Stimulated activated CD4-positive, alpha-beta T cell treated with anti-CD3 and anti-CD28 coated beads, Interleukin-4, amount 100 ng/mL, for 48 hours (primary cell): ENCODE measurements around the gene MAP2K5.

Experiments used
- DNase-seq, 2 donors: peaks; one replicate each; pipeline ENCODE4 v3.0.0-alpha.2; 2020; ENCODE audit warnings: low read depth in 2 of 2

The MAP2K5 gene

DNA sequence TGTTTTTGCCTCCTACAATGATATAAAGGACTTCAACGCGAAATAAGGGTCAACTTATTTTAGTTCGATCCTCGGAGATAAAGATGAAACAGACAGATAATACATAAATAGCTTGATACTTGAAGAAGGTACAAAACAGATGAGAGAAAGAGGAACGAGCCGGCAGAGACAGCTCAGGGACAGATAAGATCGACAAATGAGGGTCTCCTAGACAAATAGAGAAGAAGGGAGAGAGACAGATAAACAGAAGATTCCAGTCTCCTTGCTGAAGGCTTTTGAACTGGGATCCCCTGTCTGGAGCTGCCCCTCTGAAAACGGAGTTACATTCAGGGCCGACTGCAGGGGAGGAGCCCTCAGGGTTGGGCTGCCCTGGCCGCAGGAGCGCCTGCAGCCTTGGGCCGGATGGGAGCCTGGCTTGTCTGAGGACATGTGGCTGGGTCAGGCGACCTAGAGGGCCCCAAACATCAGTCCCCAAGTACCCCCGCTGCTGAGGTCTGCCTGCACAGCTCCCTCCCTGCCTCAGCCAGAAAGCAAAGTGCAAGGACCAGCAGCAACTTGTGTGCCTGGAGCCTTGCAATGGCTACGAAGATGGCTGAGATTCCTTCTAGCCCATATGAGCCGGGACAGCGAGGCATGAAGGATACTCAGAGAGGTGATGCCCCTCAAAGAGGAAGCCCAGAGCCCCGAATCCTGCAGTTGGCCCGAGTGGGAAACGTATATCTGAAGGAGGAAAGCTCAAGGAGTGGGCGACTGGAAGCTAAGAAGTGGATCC lies 281.9 kb downstream of the MAP2K5 start:
- DNase-seq = no peak

DNA sequence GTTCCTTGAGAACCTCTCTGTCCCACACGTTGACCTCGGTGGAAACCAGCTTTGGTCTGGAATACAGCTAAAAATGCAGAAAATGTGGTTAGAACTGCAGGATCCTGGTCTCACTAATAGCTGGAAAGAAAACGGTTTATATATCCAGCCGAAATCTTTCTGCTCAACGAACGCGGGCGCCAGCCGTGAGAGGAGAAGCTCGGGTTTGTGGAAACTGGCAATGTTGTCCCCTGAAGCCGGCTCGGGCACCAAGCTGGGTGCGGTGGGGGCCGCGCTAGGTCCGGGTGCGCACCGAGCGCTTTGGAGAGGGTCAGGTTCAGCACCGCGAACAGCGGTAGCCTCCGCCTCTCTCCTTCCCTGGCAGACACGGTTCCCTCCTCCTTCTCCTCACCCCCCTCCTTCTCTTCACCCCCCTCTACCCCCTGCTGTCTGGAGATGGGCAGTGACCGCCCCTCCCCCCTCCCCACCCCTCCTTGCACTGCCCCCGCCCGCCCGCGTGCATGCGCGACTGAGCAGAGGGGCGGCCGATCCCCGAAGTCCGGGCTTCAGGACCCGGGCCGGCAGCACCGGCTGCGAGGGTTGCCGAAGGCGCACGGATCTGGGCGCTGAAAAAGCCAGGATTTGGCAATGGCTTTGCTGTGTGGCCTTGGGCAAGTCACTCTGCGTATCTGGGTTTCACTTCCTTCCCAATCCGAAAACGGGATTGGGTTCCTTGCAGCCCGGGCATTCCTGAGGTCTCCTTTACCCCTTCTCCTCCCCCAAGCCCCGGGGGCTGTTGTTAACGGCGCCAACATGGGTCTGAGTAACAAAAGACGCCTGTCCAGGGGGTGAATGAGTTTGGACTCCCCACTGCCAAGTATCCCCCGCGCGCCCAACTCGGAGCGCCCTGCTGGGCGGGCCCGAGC lies 282.7 kb downstream of the MAP2K5 start, which contains the start of gene SKOR1:
Gene SKOR1 (plus strand): TSS at position 534 of the 905 bp plus-strand sequence. CDS start 94 bp downstream, at position 628.
- no peak for DNase-seq

DNA sequence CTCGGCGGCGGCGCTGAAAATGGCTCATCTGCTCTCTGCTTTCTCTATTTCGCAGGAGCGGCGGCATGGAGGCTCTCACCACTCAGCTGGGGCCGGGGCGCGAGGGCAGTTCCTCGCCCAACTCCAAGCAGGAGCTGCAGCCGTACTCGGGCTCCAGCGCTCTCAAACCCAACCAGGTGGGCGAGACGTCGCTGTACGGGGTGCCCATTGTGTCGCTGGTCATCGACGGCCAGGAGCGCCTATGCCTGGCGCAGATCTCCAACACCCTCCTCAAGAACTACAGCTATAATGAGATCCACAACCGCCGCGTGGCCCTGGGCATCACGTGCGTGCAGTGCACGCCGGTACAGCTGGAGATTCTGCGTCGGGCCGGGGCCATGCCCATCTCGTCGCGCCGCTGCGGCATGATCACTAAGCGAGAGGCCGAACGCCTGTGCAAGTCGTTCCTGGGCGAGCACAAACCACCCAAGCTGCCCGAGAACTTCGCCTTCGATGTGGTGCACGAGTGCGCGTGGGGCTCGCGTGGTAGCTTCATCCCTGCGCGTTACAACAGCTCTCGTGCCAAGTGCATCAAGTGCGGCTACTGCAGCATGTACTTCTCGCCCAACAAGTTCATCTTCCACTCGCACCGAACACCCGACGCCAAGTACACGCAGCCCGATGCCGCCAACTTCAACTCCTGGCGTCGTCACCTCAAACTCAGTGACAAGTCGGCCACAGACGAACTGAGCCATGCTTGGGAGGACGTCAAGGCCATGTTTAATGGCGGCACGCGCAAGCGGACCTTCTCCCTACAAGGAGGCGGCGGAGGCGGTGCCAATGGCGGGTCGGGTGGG lies 283.6 kb downstream of the MAP2K5 start:
- DNase-seq = no peak

DNA sequence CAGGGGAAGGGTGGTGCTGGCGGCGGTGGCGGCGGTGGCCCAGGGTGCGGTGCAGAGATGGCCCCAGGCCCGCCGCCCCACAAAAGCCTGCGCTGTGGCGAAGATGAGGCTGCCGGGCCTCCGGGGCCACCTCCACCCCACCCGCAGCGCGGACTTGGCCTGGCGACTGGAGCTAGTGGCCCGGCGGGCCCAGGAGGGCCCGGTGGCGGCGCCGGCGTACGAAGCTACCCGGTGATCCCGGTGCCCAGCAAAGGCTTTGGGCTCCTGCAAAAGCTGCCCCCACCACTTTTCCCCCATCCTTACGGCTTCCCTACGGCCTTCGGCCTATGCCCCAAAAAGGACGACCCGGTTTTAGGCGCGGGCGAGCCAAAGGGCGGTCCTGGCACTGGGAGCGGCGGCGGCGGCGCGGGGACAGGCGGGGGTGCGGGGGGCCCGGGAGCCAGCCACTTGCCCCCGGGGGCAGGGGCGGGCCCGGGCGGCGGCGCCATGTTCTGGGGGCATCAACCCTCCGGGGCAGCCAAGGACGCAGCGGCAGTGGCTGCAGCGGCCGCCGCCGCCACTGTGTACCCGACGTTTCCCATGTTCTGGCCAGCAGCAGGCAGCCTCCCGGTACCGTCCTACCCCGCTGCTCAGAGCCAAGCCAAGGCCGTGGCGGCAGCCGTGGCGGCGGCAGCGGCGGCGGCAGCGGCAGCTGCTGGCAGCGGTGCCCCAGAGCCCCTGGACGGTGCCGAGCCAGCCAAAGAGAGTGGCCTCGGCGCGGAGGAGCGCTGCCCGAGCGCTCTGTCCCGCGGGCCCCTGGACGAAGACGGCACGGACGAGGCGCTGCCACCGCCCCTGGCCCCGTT lies 284.4 kb downstream of the MAP2K5 start:
- DNase-seq = no peak

DNA sequence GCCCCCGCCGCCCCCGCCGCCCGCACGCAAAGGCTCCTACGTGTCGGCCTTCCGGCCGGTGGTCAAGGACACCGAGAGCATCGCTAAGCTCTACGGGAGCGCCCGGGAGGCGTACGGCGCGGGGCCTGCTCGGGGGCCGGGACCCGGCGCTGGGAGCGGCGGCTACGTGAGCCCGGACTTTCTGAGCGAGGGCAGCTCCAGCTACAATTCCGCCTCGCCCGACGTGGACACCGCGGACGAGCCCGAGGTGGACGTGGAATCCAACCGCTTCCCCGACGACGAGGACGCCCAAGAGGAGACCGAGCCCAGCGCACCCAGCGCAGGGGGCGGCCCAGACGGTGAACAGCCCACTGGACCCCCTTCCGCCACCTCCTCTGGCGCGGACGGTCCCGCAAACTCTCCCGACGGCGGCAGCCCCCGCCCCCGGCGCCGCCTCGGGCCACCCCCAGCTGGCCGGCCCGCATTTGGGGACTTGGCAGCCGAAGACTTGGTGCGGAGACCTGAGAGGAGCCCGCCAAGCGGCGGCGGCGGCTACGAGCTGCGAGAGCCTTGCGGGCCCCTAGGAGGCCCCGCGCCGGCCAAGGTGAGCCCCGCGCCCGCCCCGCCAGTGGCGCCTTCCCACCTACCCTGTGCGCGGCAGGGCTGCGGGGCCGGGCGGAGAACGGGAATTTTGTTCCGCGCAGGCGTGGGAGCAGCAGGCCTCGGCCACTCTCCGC lies 285.2 kb downstream of the MAP2K5 start:
- no peak for DNase-seq

DNA sequence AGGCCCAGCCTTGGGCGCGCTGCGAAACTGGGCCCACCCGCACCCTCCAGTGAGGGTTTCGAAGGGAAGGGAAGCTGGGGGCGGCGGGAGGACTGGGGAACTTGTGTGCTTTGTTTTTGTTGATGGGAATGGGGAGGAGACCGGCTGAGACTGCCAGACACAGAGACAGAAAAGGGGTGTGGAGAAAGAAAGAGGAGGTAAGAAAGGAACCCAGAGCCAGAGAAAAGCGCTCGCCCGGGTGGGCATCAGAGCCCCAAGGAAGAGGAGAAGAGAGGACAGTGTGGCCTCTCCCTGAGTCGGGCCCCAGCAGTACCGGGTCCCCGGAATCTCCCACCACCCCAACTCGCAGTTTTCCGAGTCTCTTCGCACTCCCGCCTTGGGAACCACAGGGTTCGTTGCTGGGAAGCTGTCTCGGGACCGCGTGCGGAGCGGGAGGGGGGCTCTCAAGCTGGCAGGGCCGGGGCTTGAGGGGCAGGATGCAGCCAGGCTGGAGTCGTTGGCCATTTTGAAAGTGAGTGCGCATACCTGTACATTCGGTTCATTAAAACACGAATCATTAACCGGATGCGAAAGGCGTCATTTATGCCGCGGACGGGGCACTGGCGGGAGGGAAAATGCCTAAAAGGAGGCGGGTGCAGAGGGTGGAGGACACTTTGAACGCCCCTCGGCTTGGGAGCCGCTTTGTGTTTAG lies 285.9 kb downstream of the MAP2K5 start:
- DNase-seq = no peak

DNA sequence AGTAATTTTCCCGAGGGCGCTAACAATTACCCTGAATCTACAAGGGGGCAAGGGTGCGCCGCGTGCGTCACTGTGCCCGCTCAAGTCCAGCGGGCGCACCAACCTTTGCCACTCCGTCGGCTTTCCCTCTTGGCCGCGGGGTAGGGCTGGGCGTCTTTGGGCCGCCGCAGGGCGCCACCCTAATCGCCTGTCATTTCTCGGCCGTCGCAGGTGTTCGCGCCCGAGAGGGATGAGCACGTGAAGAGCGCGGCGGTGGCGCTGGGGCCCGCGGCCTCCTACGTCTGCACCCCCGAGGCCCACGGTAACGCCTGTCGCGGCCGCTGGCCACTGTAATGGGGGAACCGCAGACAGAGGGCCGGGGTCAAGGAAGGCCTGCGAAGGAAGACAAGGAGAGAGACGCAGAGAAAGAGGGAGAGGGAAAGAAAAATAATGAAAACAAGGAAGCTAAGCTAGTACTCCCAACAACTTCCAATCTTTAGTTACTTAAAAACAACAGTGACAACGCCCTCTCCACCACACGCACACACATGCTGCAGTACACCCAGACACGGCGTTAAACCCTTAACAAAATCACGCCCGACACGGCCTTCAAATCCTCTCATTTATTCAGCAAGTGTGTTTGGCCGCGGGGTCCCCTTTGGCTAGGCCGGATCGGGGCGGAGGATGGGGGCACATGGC lies 286.6 kb downstream of the MAP2K5 start:
- DNase-seq = no peak

DNA sequence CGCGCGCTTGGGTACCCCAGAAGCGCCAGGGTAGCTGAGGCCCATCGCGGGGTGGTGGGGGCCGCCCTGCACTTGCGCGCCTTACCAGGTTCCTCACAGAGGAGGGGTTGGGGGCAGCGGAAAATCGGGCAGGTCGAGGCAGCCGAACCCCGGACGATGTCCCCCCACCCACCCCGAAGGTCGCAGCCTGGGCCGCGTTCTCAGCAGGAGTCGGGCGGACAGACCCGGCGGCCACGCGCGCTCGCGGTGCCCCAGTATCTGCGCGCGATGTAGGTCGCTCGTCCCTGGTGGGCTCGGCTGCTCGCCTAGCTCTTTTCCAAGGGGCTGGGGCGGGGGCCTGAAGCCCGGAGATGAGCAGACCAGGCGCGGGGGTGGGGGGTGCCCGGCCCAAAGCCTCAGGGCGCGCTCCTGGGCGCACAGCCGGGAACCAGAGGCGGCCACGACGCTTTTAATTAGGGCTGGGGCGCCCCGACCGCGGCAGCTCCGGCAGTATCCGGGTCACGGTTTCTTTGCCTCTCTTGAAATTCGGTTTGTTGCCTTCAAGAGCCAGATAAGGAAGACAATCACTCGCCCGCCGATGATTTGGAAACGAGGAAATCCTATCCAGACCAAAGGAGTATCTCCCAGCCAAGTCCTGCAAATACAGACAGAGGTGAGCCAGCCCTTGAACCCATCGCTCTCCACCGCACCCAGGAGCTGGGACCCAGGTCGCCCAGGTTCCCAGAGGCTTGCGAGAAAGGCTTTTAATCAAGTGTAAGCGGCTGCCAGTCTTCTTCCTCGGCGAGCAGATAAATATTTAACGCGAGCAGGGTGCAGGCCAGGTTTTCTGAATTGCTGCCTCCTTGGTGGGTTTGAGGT lies 287.4 kb downstream of the MAP2K5 start:
- no peak for DNase-seq

DNA sequence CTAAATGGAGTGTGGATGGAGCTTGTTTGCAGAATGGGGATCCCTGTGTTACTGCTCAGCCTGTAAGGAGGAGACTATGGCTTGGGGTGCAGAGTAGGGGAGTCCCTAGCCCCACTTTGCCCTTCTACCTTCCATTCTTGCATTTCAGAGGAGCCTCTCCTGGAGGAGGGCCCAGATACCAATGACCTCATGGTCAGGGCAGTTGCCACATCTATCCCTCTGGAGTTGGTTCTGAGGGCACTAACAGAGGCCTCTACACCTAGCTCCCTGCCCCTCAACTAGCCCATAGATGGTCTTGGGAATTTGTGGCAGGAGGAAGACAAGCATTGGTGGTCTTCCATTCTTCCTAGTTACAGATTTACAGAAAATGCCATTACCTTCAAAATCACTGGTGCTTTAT lies 288.9 kb downstream of the MAP2K5 start:
- DNase-seq = no peak

DNA sequence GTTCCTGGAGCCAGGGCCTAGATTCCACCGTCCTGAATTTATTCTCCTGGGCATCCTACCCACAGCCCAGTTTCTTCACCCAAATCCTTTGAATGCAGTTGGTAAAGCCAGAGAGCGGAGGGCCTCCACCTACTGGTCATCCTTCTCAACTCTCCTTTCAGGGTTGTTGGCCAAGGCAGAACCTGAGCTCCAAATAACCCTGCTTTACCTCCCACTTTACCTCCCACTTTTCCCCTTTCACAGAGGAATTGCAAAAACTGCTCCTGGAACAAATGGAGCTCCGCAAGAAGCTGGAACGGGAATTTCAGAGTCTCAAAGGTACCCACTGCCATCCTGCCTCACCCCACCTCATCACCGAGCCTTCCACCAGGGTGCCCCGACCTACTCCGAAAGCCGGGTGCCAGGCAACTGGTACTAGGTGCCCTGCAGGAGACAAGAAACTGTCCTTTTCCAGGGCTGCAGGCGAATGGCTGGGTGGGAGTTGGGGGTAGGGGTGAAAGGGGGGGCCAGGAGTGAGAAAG lies 289.6 kb downstream of the MAP2K5 start:
- no peak for DNase-seq

DNA sequence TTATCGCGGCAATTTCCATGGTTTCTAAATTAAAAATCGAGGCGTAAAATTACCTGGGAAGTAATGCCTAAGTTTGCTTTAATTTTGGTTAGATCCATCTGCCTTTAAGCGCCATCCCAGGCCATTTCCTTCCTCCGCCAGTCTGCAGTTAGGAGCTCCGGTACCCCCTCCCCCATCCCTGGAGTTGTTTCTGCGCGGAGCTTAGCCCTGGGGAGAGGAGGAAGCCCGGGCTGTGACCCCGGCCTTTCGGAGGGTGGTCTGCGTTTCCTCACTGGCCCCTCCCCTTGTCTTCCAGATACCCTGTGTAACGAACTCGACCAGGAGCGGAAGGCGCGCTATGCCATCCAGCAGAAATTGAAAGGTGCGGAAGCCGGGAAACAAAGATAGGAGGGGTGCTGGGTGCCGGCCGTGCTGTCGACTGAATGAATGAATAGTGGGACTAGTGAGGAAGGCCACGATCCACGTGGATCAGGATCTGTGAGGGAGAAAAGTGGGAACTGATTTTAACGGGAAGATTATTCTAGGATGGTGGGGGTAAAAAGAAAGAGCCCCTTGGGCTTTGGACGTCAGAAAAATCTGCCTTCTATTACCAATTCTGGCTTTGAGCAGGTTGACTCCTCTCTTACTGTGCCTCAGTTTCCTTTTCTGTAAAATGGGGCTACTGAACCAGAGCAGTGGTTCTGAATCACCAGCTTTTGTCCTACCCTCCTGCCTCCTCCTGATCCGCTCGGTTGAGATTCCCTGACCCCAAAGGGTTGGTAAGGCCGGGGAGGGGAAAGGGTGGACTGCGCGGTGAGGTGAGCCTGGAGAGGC lies 290.6 kb downstream of the MAP2K5 start:
- DNase-seq = no peak

DNA sequence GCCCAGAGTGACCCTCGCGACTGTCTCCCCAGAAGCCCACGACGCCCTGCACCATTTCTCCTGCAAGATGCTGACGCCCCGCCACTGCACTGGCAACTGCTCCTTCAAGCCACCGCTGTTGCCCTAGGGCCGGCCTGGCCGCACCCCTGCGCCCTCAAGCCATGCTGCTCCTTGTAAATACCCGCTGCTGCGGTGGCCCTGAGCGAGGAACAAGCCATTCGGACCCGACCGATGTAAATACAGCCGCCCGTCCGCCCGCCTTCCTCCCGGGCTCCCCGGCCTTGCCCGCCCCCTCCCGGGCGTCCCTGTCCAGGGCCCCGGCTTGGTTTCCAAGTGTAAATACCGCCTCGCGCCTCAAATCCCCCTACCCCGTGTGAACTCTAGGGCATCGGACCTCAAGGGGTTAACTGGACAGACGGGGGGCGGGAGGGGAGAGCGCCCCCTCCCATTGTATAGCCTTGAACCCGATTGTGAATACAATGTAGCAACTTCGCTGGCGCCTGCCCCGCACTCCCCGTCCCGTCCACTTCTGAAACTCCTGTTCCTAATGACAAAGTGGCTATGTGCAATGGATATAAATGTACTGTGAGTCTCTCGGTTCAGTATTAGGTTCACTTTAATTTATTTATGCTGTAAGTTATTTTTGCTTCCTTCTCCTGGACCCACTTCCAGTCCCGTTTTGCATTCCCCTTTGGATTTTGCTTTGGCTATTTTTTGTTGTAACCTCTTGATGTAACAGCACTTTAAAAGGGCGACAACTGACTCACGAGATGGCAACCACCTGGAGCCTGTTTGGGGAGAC lies 291.4 kb downstream of the MAP2K5 start:
- no peak for DNase-seq

DNA sequence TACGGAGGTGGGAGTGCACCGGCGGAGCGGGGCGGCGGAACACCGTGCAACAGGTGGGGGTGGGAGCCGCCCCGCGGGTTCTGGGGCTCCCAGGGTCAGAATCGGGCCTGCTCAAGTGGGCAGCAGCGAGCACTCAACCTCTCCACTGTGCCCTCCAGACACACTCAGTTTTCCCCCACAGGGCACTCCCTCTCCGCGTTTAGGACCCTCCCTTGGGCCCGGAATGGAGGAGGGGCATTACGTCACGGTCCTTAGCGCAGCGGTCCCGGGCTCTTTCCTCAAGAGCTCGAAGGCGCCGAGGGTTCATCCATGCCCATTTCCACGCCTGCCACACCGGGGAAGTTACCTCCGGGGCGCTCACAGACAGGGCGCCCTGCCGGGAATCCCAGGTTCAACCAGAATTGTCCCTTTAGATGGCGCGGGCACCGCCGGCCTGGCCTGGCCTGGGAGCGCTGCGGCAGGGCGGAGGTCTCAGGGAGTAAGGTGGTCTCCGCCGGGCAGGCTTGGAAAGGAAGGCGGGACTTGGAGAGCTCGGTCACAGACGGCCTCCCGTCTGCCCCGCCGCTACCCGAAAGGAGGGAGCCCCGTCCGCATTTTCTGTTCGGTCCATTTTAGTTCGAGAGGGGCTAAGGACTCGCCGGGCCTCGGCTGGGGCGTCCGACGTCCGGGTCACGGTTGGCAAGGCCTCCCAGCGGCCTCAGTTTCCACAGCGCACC lies 292.2 kb downstream of the MAP2K5 start:
- no peak for DNase-seq

DNA sequence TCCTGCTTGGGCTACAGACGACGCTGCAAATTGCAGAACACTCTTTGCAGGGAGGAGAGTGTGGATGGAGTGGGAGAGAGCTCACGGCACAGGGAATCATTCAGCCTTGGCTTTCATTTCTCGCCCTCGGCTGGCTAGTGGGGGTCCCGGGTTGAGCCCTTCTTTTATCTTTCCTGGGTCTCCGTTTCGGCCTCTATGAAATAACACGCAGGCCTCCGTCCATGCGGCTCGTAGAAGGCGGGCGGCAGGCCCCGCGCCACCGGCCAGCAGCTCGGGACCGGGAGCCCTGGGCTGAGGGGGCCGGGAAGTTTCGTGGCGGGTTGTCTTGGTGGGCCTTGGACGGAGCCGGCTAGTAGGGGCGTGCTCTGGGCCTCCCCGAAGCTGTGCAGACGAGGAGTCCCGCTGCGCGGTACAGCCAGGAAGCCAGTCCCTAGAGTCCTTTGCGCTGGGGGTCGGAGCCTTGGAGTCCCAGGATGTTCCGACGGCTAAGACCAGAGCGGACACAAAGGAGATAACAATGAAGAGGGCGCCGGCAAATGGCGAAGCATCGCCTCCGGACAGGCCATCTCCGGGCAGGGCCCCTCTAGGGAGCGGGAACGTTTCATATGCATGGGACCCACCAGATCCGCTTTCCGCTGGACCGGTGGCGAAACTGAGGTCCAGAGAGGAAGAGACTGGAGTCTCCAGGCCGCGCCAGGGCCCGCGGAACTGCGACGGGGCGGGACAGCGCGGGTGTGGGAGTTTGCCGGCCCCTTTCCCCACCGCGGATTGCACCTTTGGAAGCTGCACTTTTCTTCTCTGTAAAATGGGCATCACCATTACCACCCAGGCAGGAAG lies 293.0 kb downstream of the MAP2K5 start:
- no peak for DNase-seq

DNA sequence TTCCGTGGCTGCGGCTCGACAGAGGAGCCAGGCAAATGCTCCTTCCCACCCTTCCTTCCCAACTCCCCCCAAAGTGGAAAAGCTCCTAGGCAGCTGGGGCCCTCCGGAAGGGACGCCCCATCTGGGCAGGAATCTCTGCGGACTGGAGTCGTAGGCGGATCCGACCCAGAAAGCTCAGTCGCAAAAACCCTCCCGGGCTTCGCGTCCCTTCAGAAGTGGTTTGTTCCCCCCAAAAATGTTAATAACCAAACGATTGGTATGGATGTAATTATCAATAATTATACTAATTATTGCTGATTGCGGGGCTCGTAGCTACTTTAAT lies 293.6 kb downstream of the MAP2K5 start:
- DNase-seq = no peak
